ENCODE results near the gene PCGF1. TPM values are rescaled to one million over a fixed set of nuclear protein-coding genes. Genes with fewer than 3 reads are reported as not detected.

Gene PCGF1
- total and polyA plus RNA-seq, 2 experiments from 2014 or later, result 24.1 to 24.8 TPM

DNA sequence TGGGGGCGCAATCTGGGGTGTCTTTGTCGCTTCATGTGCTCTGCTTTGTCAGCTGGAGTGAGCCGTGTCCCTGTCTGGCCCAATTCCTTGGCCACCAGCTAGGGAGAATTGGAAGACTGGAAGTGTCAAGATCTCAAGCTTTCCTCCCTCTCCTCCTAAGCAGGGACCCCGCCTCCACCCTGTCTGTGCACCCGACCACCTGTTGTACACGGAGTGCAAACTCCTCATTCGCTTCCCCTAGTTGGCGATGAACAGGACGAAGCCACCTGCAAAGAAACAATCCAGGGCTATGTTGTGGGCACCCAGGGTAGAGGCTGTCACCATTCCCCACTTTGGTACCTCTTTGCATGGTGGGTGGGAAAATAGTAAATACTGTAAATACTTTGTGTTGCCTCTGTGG is 20.2 kb upstream of the PCGF1 start:
- Histone ChIP-seq H3K27ac (no peak overlapping the region), H3K4me2 (ENCODE audit: unreplicated experiment) (no peak overlapping the region), H3K79me2 (ENCODE audit: insufficient read depth) (peaks cover 51% of the 10 kb centered on the region), H3K36me3 (ENCODE audit: low read depth) (0 out of 2 replicates have a peak, but pooled peaks cover 11% of the 10 kb centered on the region), H3K9me2 (ENCODE audit: insufficient read depth) (no peaks in the 10 kb centered on the region), H2AFZ (no peak overlapping the region), H3K4me1 (ENCODE audit: insufficient read depth) (peaks cover 22% of the 10 kb centered on the region), H3K4me3 (no peak overlapping the region), H3K9ac (peak overlapping the region; percentile 89; the same call in 1 of the 2 replicates), H3K9me3 (ENCODE audit: low read depth) (no peaks in the 10 kb centered on the region), H4K20me1 (ENCODE audit: insufficient read depth) (no peaks in the 10 kb centered on the region), H3K27me3 (replicated peaks; ENCODE audit: insufficient read depth) (no peaks in the 10 kb centered on the region), H3F3A (ENCODE audit: insufficient read depth) (peaks cover 15% of the 10 kb centered on the region; the same call in 1 of the 2 replicates)
- no peak for DNase-seq
- WGBS, 2 experiments (ENCODE audit: low coverage in 1 of 2, low lambda C conversion rate in 2 of 2, missing lambda C conversion rate in 2 of 2), result 94% methylated on average over 9 of the region's 9 CpGs
- in situ Hi-C loops (cut with MboI), result no loop called here
- TF ChIP-seq EZH2phosphoT487 (IDR thresholded peaks at IDR 0.05; ENCODE audit: insufficient read depth, low read depth), result no peak
- no peak for TF ChIP-seq EZH2 (IDR thresholded peaks at IDR 0.05; ENCODE audit: insufficient read depth, poor library complexity, severe bottlenecking)

DNA sequence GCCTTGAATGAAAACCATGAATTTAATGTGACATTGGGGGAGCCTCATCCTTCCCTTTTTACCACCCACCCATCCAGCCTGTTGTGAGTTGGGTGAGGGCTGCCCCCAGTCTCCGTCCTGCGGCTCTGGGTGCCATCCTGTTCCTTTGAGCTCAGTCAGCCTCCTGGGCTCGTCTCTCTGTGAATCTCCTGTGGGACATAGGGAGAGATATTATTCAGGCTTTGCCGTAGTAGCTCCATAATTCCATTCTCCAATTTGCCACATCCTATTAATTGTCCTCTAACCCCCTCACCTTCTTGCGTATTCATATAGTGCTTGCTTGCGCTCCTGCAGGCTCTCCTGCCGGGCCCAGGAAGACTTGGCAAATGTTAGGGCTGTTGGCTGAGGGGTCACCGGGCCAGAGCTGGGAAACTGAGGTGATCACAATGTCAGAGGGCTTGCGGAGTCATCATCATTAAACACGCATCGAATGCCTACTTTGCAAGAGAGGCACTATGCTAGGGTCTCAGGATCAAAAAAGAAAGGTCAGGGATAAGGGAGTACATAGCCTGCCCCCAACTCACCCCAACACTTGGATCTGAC is 19.2 kb upstream of the PCGF1 start:
- WGBS, 2 experiments (ENCODE audit: low coverage in 1 of 2, low lambda C conversion rate in 2 of 2, missing lambda C conversion rate in 2 of 2), result 93 to 95% methylated on average over 11 of the region's 11 CpGs
- 0 out of 2 replicates have a peak, but pooled peaks cover 11% of the 10 kb centered on the region for H3K36me3 ChIP-seq (ENCODE audit: low read depth)
- H3K4me3 ChIP-seq, result no peak overlapping the region
- H3F3A ChIP-seq (ENCODE audit: insufficient read depth), result peaks cover 5% of the 10 kb centered on the region; the same call in 1 of the 2 replicates
- no peak overlapping the region for H3K4me2 ChIP-seq (ENCODE audit: unreplicated experiment)
- peaks cover 46% of the 10 kb centered on the region for H3K79me2 ChIP-seq (ENCODE audit: insufficient read depth)
- H3K9ac ChIP-seq, result no peak overlapping the region
- H3K27ac ChIP-seq, result no peak overlapping the region
- no peak for DNase-seq
- no peak for TF ChIP-seq EZH2 (IDR thresholded peaks at IDR 0.05; ENCODE audit: insufficient read depth, poor library complexity, severe bottlenecking)
- no peak for TF ChIP-seq EZH2phosphoT487 (IDR thresholded peaks at IDR 0.05; ENCODE audit: insufficient read depth, low read depth)
- no peaks in the 10 kb centered on the region for H3K27me3 ChIP-seq (replicated peaks; ENCODE audit: insufficient read depth)
- peaks cover 18% of the 10 kb centered on the region for H3K4me1 ChIP-seq (ENCODE audit: insufficient read depth)
- H3K9me3 ChIP-seq (ENCODE audit: low read depth), result no peaks in the 10 kb centered on the region
- in situ Hi-C loops (cut with MboI), result no loop called here
- H3K9me2 ChIP-seq (ENCODE audit: insufficient read depth), result no peaks in the 10 kb centered on the region
- no peak overlapping the region for H2AFZ ChIP-seq
- H4K20me1 ChIP-seq (ENCODE audit: insufficient read depth), result no peaks in the 10 kb centered on the region

DNA sequence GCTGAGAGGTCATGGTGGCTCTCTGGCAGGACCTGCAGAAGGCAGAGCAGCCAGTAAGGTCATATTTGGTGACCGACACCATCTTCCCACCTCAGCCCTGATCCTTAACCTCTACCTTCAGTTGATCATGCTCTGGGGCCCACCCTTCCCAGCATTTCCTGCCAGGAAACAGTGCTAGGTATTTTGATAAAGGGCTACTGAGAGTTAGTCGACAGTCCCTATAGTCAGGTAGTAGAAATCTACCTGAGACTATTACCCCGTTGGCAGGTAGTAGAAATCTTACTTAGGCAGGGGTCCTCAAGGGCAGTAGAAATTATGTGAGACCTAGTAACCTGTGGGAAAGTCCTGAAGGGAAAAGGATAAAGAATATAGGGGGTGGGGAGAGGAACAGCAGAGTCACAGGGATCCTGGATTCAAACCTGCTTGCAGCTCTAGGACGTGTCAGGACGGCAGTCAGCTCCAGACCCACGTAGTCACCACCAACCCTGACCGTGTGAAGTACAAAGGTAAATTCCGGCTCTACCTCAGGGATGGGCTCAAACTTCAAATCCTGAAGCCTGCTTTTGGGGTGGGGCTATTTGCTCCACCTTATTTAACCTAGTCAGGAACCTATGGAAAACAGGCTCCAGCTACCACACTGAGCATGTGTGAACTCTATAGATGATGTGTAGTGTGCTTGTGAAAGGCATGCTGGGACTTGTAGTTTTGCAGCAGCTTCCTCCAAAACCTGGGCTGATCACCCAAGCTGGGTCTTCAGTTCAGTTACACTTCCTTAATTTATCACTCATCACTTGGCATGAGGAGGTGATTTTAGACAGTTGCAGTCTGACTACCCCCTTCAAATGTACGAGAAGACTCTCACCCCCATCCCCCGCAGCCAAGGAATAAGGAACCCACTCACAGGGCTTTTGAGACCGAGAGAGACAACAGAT is 18.5 kb upstream of the PCGF1 start, which contains the start of gene DQX1:
Gene DQX1, minus strand, starts transcription at position 515 of the 932 bp plus-strand sequence. Its CDS starts 502 bp downstream, at position 13.
- 87 to 89% methylated on average over 11 of the region's 11 CpGs for WGBS, 2 experiments (ENCODE audit: low coverage in 1 of 2, low lambda C conversion rate in 2 of 2, missing lambda C conversion rate in 2 of 2)
- Histone ChIP-seq H4K20me1 (ENCODE audit: insufficient read depth) (no peaks in the 10 kb centered on the region), H3K27me3 (replicated peaks; ENCODE audit: insufficient read depth) (no peaks in the 10 kb centered on the region), H3K9me3 (ENCODE audit: low read depth) (no peaks in the 10 kb centered on the region), H3K79me2 (ENCODE audit: insufficient read depth) (peaks cover 39% of the 10 kb centered on the region), H3F3A (ENCODE audit: insufficient read depth) (no peaks in the 10 kb centered on the region), H3K9ac (no peak within 1 kb of the TSS), H3K36me3 (ENCODE audit: low read depth) (0 out of 2 replicates have a peak, but pooled peaks cover 11% of the 10 kb centered on the region), H3K9me2 (ENCODE audit: insufficient read depth) (no peaks in the 10 kb centered on the region), H3K4me2 (ENCODE audit: unreplicated experiment) (no peak within 1 kb of the TSS), H3K4me1 (ENCODE audit: insufficient read depth) (peaks cover 10% of the 10 kb centered on the region), H3K27ac (no peak within 1 kb of the TSS), H3K4me3 (no peak within 1 kb of the TSS), H2AFZ (no peak within 1 kb of the TSS)
- DNase-seq, result peak; percentile 57
- TF ChIP-seq EZH2 (IDR thresholded peaks at IDR 0.05; ENCODE audit: insufficient read depth, poor library complexity, severe bottlenecking) (no peak), EZH2phosphoT487 (IDR thresholded peaks at IDR 0.05; ENCODE audit: insufficient read depth, low read depth) (no peak)
- in situ Hi-C loops (cut with MboI), result no loop called here

DNA sequence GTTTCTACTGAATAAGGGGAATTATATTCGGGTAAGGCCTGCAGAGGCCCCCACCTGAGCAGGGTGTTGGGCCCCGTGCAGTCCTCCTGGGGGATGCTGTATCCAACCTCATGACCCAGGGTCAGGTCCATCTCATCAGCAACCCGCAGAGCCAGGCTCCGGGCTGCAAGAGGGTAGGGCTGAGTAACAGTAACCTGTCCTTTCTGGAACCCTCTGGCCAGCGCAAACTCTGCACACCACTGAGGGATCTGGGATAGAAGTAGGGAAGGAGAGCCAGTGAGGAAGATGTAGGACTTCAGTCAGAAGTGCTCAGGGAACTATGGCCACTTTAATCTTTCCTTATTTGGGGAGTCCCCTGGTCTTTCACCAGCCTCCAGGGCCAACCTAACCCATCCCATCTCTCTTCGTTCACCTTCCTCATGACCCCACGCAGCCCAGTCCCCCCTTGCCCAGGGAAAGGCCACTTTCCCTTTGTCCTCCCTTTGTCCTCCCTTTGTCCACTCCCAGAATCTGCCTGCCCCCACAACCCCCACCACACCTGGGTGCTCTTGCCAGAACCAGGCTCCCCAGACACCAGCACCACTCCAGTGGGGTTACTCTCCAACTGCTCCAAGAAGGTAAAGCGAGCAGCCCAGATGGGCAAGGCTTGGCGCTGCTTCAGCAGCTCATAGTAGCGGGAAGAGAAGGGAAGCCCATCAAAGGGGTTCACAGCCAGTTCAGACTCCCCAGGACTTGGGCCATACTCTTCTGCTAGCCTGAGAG is 17.6 kb upstream of the PCGF1 start:
- WGBS, 2 experiments (ENCODE audit: low coverage in 1 of 2, low lambda C conversion rate in 2 of 2, missing lambda C conversion rate in 2 of 2), result 79 to 80% methylated on average over 10 of the region's 10 CpGs
- H3K27ac ChIP-seq, result no peak overlapping the region
- H3K36me3 ChIP-seq (ENCODE audit: low read depth), result 0 out of 2 replicates have a peak, but pooled peaks cover 11% of the 10 kb centered on the region
- H3K79me2 ChIP-seq (ENCODE audit: insufficient read depth), result peaks cover 30% of the 10 kb centered on the region
- no peaks in the 10 kb centered on the region for H3F3A ChIP-seq (ENCODE audit: insufficient read depth)
- H3K4me1 ChIP-seq (ENCODE audit: insufficient read depth), result peaks cover 7% of the 10 kb centered on the region
- DNase-seq, result no peak
- H3K9me3 ChIP-seq (ENCODE audit: low read depth), result no peaks in the 10 kb centered on the region
- in situ Hi-C loops (cut with MboI), result no loop called here
- no peak for TF ChIP-seq EZH2 (IDR thresholded peaks at IDR 0.05; ENCODE audit: insufficient read depth, poor library complexity, severe bottlenecking)
- TF ChIP-seq EZH2phosphoT487 (IDR thresholded peaks at IDR 0.05; ENCODE audit: insufficient read depth, low read depth), result no peak
- H4K20me1 ChIP-seq (ENCODE audit: insufficient read depth), result no peaks in the 10 kb centered on the region
- no peak overlapping the region for H3K4me3 ChIP-seq
- H3K9ac ChIP-seq, result no peak overlapping the region
- no peak overlapping the region for H3K4me2 ChIP-seq (ENCODE audit: unreplicated experiment)
- no peaks in the 10 kb centered on the region for H3K27me3 ChIP-seq (replicated peaks; ENCODE audit: insufficient read depth)
- no peaks in the 10 kb centered on the region for H3K9me2 ChIP-seq (ENCODE audit: insufficient read depth)
- H2AFZ ChIP-seq, result no peak overlapping the region
